DMS153 treated with DMSO at 0.1 percent for 48 hours (cell line): ENCODE measurements around the gene TGM1.
"Not testable (repeated sequence)": the region's sequence is repeated elsewhere in the genome, so short reads cannot be mapped to it uniquely, and the experiment has no call there.

Source experiments
- DNase-seq: peaks from one replicate; lab custom pipeline; 2025; ENCODE audit not compliant: unreplicated experiment; lab: John Stamatoyannopoulos, UW

TGM1 gene

DNA sequence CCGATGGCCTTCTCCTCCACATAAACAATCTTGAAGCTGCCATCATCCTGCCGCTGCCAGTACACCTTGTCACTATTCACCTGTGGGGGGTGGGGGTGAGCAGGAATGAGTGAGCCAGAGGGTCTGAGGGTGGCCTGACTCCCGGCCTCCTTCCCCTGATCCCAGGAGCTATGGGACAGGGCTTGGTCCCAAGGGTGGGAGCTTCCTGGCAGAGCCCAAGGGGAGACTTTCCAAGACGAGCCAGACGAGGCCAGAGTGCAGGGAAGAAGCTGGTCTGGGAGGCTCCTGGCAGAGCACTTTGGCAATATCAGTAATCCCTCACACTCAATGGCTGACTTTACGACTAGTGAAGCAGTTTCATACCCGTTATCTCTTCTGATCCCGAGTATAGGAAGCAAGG lies 7.5 kb downstream of the TGM1 start:
- DNase-seq: no peak

DNA sequence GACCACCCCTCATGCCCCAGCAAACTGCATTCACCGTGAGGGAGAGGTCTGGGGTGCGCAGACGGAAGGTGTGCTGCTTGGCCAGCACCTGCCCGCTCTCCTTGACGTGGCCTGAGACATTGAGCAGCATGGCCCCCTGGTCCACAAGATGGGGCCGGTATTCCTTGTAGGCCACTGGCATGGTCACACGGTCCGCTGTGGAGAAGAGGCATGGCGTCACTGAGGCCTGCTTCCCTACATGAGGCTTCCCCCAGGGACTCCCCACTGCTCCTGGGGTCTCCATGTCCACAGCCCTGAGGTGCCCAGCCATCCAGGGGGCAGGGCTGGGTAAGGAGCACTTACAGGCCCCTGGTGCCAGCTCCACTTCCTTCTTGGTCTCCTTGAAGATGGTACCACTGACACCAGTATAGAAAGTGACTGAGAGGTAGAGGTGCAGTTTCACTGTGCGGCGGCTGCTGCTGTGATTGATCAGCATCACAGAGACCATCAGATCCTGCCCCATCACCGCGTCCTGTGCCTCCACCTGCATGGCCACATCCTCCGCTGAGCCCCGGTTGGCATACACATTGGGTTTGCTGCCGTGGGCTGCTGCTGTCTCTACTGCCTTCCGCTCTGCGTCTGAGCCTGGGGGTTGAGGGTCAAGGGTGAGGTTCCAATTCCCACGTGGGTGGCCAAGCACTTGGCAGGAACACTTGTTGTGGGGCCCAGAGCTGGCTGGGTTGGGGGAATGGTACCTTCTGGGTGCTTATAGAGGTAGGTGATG lies 8.2 kb downstream of the TGM1 start:
- DNase-seq: no peak

DNA sequence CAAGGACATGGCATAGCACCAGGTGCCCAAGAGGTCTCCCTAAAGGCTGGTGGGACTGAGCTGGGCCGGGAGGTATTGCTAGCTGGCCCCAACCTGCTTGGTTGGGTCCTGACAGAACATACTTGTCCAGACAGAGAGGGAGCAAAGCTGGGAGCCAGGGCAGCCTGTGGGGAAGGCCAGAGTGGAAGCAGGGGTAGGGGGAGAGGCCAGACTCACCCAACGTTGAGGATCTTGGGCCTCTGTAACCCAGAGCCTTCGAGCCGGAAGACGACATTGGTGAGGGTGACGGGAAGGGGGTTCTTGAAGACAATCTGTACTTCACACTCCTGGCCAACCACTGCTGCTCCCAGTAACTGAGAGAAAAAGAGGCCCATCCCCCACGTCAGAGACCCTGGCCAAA lies 9.0 kb downstream of the TGM1 start:
- DNase-seq: no peak

DNA sequence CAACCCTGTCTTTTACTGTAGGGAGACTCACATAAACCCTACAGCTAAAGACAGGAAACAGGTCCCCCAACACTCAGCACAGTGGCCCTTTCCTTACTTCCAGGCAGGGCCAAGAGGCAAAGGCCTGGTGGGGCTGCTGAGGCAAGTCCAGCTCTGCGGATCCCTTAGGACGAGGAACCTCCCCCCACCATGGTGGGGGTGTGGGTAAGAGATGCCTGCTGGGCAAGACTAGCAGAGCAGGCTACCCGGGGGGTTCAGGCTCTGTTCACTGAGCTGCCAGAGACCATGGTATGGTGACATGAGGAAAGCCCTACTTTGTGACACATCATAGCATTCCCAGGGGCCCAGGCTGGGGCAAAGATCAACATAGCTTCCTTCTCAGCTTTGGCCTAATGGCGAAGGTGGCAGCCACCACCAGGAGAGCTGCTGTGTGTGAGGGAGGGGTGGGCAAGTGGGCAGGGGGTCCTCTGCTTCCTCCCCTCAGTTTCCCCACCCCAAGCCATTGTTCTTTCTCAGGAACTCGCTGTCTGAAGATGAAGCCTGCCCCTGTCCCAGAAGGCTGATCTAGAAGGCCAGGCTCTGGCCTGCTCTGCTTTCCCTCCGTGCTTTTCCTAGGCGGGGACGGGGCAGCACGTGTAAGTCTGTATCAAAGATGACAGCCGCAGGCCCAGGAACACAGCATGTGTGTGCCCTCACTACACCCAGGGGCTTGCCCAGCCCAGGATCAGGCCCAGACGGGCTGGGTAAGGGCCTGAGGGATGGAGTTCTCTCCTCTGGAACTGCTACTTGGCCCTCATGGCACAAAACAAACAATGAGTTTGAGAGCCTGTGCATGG lies 10.5 kb downstream of the TGM1 start:
- DNase-seq: no peak

DNA sequence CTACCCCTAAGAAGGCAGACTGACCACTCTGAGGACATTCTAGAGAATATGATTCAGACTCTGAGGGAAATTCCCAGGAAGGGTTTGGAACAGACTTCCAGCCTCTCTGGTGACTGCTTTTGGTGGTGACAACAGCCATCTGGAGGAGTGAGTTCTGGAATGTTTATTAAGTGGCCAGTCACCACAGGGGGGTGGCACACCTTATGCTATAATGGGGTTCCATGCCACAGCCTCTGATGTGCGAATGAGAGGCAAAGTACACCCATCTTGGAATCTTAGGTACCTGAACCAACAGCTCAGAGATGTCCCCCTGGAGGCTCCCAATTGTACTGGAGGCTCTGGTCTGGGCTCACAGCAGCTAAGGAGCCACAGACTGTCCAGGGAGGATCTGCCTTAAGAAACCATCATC lies 11.1 kb downstream of the TGM1 start:
- DNase-seq: no peak

DNA sequence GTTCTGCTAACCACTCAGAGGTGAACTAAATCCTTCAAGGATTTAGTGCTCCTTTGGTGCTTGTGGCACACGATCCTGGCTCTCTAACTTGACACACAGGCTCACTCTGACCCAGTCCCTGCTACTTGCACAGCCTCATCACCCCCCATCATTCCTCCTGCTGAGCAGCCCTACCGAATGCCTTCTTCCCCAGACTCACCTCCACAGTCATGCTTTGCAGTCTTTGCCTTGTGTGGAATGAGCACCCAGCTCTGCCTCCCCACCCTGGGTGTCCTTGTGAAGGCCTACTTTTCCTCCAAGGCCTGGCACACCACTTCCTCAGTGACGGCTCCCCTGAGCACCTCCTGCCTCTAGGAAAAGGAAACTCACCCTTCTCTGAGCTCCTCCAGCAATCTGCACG lies 12.6 kb downstream of the TGM1 start:
- DNase-seq: no peak

DNA sequence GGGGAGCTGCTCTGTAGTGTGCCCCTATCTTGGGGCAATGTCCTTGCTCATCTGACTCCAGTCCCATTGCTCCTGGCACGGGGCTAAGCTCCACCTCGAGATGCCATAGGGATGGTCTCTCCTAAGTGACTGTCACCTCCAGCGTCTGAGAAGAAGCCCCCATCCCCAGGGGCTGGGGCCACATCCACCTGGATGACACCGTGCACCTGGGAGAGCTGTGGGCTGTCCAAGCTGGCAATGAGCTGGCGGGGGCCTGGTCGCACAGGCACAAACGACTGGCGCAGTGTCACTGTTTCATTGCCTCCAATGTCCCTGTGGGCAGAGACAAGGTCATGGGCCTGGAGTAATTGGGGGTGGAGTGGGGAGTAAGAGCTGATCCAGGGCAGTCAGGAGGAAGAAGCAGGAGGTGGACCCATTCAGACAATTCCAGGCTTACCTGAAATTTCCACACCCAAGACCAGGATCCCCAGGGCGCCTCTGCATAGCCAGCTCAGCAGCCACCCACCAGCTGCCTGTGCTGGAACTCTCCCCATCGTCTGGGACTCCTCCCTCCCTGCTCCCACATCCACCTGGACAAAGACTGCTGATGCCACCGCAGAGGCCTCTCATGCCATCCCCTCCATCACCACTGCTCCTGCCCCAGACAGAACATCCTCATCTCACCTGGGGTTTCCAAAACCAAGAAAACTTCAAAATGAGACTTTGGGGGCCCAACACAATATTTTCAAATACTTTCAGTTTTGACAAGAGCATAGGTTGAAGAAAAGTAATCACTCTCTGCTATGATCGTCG lies 13.6 kb downstream of the TGM1 start:
- no peak for DNase-seq

DNA sequence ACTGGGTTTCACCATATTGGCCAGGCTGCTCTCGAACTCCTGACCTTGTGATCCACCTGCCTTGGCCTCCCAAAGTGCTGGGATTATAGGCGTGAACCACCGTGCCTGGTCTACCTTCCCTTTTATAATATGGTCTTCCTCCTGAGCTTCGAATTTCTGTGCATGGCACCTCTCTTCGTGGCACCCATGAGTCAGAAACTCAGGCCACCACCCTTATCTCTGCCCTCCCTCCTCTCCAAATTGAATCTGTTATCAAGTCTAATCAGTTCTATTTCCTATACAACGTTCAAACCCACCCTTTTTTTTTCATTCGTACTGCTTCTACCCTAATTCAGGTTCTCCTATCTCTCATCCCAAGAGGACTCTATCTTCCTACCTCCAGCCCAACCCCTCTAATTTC lies 15.6 kb downstream of the TGM1 start:
- DNase-seq: no peak

DNA sequence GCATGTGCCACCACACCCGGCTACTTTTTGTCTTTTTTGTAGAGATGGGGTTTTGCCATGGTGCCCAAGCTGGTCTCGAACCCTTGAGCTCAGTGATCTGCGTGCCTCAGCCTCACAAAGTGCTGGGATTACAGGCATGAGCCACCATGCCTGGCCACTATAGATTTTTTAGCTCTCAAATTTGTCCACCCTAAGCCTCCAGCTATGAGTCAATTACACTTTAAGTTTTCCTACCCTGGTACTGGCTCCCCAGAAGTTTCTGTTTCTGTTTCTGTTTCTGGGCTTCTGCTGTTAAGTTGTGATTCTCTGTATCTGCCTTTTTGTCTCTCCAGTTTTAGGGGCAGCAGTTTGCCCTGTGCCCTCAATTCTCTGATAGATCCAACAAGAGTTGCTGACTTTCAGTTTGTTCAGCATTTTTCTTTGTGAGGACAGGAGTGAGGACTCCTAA lies 16.2 kb downstream of the TGM1 start:
- DNase-seq: no peak

DNA sequence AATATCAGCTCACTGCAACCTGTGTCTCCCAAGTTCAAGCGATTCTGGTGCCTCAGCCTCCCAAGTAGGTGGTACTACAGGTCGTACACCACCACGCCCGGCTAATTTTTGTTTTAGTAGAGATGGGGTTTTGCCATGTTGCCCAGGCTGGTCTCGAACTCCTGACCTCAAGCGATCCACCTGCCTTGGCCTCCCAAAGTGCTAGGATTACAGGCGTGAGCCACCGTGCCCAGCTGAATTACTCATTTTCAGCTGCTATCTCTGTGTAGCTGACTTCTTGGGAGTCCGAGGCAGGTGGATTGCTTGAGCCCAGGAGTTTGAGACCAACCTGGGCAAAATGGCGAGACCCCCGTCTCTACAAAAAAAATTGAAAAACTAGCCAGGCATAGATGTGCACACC lies 17.6 kb downstream of the TGM1 start:
- not testable (repeated sequence) for DNase-seq

DNA sequence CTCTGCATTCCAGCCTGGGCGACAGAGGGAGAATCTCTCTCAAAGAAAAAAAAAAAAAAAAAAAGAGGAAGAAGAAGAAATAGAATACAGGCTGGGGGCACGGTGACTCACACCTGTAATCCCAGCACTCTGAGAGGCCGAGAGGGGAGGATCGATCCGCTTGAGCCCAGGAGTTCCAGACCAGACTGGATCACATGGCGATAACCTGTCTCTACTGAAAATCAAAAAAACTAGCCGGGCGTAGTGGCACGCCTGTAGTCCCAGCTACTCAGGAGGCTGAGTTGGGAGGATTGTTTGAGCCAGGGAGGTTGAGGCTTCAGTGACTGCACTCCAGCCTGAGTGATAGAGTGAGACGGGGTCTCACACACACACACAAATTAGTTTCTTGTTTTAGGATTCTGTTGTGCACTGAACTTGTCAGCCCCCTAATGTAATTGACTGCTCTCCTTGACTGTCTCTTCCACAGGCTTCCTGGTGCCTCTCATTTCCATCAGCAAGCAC lies 19.6 kb downstream of the TGM1 start:
- DNase-seq: no peak

DNA sequence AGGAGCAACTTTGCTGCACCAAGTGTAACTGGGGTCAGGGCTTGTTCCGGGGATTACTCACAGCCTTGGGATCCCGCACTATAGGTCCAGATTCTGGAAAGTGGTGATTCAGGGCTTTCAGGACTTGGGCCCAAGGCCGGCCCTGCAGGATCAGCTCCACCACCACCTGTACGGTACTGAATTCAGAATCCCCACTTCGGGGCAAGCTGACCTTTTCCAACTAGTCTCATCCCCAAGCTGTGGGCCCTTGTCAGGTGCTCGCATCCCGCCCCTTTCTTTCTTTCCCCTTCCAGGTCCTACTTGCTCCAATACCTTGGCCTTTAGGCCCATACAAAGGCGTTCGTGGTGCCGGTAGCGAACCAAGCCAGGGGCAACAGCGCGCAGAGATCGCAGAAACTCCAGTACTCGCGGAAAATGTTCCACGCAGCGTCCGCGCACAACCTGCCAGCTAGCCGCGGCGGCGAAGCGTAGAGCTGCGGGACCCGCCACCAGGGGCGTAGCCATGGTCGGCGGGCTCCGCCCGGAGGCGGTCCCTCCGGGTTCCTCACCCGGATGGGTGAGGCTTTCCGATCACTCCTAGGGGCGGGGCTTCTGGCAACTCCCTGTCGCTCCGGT lies 21.0 kb downstream of the TGM1 start:
- DNase-seq: peak; percentile 95

DNA sequence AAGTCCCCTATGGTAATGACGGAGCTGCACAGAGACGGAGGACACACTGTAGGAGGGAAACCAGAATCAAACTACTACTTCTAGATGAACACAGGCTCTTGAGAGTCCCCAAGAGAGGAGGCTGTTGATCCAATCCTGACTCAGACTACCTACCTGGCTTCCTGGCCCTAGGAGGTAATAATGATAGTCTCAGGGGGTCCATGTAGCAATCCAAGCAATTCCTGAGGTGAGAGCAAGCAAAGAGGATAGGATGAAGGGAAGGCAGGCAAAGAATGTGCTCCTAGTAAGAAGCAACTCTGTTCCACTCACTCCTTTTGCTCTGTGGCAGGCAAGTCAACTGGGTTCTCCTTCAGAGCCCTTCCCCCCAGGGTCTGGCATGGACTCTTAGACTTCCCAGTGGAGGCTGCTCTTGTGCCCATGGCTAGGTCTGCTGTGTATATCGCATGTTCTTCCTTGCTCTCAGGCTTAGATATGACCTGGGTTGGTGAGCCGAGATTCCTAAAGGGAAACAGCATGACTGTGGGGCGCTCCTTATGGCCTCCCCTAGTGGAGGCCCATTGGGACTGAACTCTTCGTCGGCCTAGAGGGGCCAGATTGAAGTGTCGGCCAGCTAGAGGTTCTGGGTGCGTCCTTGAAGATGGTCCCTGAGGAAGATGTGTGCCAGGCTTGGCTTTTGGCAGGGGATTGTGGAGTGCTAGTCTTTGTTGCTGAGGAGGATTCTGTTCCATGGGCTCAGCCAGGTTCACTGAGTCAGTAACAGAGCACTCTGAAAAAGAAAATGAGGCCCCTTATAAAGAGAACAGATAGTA lies 22.7 kb downstream of the TGM1 start:
- DNase-seq: no peak

DNA sequence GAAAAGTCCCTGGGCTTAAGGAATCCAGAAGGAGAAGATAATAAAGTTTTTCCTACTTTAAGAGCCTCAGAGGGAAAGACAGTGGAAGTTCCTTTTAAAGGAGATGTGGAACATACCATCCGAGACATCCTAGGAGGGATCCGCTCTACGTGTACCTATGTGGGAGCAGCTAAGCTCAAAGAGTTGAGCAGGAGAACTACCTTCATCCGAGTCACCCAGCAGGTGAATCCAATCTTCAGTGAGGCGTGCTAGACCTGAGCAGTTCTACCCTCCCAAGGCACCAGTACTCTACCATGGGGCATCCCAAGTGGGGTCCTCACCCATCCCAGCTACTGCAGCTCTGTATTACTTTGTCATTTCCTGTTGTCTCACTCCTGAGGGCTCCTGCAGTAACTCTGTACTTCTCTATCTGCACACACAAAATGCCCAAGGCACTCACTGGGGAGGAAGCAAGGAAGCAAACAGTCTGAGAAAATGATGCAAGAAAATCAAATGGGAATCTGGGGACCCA lies 24.4 kb downstream of the TGM1 start:
- no peak for DNase-seq

DNA sequence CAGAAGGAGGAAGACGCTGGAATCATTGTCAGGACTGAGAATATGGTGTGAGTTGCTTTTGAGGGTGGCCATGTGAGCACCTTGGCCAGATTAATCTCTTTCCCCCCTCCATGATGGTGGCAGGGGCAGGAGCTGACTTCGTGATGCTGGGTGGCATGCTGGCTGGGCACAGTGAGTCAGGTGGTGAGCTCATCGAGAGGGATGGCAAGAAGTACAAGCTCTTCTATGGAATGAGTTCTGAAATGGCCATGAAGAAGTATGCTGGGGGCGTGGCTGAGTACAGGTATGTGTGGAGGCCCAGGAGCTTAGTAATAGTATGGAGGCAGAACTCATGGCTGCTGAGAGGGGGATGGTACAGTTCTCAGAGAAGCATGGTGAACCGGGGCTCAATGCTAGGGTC lies 24.9 kb downstream of the TGM1 start:
- no peak for DNase-seq

DNA sequence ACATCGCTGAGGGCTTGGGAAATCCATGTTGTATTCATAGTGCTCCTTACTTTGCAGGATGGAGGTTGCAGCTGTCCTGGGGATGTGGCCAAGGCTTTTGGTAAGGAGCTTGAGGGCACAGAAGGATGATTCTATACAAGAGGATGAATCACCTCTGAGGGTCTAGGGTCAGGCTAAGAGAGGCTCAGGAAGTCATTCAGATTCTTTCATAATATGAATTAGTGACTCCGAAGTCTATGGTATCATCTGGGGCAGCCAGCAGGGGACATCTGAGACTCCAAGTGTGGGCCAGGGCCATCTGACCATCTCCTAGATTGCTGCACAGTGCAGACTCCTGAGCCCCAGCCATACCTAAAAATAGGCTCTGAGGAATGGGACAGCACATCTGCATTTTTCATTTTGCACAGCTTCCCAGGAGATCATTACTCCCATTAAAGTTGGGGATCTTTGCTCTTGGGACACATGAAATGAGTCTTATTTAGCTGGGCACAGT lies 25.5 kb downstream of the TGM1 start:
- DNase-seq: no peak

DNA sequence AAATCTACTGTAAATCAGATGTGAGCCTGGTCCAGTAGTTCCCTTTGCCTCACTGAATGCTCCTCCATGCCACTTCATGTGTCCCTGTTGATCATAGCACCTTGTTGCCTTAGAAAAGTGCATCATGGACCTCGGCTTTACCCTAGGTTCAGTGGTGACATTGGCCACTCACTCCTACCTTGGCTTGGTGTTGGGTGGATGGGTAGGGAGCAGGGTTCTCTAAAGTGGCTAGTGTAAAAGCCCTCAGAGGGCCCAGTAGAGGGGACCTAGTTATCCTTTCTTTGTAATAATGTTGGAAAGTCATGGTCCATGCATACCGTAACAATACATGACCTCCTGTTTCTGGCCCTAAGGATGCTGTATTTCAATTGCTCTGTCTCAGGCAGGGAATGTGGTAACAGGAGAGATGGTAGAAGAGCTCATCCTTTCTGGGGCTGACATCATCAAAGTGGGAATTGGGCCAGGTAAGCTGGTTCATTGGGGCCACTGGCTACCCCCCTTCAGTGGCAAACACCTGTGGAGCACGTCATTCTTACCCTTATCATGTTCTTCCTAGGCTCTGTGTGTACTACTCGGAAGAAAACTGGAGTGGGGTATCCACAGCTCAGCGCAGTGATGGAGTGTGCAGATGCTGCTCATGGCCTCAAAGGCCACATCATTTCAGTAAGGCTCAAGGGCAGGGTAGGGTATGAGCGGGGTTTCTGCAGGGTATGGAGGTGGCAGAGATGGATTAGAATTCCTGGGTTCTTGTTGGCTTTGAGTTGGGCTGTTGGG lies 26.1 kb downstream of the TGM1 start:
- no peak for DNase-seq

DNA sequence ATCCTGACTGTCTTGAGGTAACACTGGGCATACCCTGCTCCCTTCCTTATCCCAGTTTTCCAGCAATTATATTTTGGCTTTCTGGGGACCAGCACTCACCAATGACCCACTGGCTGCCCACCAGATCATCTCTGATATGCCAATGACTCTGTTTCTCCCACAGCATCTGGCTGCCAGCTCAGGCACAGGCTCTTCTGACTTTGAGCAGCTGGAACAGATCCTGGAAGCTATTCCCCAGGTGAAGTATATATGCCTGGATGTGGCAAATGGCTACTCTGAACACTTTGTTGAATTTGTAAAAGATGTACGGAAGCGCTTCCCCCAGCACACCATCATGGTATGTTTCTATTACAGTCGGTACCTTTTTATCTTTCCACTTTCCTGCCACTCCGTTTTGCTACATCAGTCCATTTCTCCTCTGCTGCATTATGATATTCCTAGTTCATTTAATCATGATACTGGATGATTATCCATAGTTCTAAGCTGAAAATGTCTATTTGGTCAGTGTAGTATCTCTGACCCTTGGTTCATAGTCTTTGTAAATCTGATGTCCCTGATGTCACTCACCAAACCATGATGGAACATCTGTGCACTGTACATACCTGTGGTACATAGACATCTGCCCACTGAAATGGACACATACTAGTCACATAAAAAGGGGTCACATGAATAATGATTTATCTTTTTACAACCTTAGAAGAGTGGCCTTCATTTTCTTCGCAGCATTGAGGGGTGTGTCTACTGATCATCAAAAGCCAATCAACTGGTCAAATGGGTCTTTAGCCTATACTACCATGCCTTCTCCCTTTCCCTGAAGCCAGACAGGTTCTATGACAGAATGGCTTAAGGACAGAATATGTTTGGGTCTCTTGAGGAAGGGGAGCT lies 26.9 kb downstream of the TGM1 start:
- DNase-seq: no peak
